DMS 273 (cell line): ENCODE data around the gene LCE3C.
"Not testable (repeated sequence)": the region's sequence is repeated elsewhere in the genome, so short reads cannot be mapped to it uniquely, and the experiment has no call there.

Experiments used
- DNase-seq: peaks from one replicate; lab custom pipeline; 2025; ENCODE audit not compliant: unreplicated experiment; lab: John Stamatoyannopoulos, UW

Gene LCE3C, protein sequence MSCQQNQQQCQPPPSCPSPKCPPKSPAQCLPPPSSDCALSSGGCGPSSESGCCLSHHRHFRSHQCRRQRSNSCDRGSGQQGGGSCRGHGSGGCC

DNA sequence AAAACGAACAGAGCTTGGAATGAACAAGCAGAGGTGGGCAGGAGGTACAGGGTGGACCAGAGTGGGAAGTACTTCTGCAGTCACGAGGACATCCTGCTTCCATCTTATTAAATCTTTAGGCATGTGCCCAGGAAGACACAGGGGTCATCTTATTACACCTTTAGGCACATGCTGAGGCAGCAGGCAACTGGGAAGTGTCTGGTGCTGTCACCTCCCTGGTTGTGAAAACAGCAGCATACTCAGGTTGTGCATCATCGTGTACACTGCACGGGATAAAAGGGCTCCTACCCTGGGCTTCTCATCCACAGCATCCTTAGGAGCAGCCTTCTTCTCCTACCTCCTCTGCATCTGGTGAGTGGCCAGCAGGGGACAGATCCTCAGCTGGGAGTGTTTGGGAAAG is at the start of gene LCE3C:
Gene LCE3C (plus strand): TSS at position 301 of the 400 bp plus-strand sequence. CDS start 498 bp downstream, outside the sequence.
- no peak for DNase-seq

DNA sequence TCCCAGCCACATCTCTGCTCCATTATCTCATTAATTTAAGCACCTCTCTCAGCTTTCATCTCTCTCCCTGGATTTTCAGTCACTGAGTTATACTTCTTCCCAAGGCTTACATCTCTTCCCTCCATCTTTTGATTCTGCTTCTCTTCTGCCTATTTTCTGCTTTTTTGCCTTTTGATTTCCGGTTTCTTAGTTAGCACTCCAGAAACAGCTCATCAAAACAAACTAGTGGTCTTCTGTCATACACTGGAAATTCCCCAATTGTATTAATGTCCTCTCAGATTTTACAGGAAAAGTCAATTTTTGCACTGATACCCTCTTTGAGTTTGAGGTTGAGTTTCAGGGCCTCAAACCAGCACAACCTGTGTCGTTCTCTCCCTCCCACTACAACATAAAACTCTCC is 34.9 kb upstream of the LCE3C start:
- DNase-seq: no peak

- no peak for DNase-seq
Observed at GRCh38 chr1:152565535-152566215, 34.4 kb upstream of the LCE3C start.

DNA sequence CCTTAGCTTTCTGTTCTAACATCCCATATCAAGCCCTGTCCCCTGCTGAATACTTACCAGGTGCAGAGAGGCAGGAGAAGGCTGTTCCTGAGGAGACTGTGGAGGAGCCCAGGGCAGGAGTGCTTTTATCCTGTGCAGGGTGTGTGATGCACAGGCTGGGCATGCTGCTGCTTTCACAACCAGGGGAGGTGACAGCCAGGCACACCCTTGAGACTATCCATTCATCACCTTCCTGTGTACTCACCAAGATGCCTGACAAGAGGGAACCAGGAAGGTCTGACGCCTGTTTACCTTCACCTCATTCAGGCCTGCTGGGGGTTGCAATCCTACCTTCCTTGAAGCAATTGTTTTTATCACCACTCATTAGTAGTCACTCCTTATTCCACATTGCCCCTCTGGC is 33.4 kb upstream of the LCE3C start, which contains the start of gene LCE3E:
Gene LCE3E (minus strand): TSS at position 100 of the 400 bp plus-strand sequence. CDS start 572 bp downstream, outside the sequence.
- DNase-seq: no peak

- no peak for DNase-seq
Observed at GRCh38 chr1:152577168-152577567, 22.9 kb upstream of the LCE3C start.

DNA sequence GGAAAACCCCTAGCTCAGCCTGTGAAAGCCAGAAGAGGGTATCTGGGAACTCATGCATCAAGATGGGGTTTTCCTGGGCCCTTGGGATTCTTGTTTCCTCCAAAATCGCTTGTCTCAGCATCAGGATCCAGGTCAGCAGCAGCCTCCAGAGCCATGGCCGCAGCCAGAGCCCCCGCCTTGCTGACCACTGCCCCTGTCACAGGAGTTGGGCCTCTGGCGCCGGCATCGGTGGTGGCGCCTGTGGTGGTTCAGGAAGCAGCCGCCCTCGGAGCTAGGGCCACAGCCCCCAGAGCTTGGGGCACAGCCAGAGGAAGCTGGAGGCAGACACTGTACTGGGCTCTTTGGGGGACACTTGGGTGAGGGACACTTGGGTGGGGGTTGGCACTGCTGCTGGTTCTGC is 20.5 kb upstream of the LCE3C start:
- not testable (repeated sequence) for DNase-seq

DNA sequence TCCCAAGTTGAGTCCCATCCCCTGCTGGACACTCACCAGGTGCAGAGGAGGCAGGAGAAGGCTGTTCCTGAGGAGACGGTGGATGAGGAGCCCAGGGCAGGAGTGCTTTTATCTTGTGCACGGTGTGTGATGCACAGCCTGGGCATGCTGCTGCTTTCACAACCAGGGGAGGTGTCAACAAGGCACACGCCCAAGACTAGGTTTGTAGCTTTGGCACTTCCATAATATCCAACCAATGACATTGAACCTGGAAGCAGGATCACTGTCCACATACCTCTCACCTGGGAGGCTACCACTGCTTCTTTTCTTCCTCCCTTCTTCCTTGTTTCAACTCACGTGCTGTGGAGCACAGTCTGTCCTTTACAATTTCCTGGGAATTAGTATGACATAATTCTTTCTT is 19.6 kb upstream of the LCE3C start, which contains the start of gene LCE3D:
Gene LCE3D (minus strand): TSS at position 84 of the 400 bp plus-strand sequence. CDS start 580 bp downstream, outside the sequence.
- DNase-seq: no peak

DNA sequence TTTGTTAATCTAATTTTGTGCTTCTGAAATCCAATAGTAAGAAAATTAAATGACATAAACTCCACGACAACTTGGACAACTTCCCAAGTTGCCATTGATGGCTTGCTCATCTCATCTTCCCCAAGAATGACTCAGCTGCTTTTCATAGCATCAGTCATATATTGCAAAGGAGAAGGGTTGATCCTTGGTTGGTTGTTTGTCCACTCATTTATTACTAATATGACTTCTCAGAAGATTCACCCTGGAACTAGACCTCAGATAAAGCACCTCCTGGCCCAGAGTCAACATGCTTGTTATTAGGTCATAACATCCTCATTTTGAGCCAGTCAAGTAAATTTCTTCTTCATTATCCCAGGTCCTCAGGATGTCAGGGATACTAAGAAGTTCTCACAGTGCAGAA is 17.4 kb upstream of the LCE3C start:
- DNase-seq: no peak

GRCh38 chr1:152585586-152585985 is 14.4 kb upstream of the LCE3C start:
- DNase-seq: no peak

- no peak for DNase-seq
Observed at GRCh38 chr1:152596986-152597385, 3.0 kb upstream of the LCE3C start.

- no peak for DNase-seq
Observed at GRCh38 chr1:152613511-152613910, 13.5 kb downstream of the LCE3C start, which contains the start of gene LCE3B. Gene LCE3B (plus strand): TSS chr1:152613811. CDS start chr1:152613811, 0 bp downstream.

- no peak for DNase-seq
Observed at GRCh38 chr1:152621993-152622392, 22.0 kb downstream of the LCE3C start.

- DNase-seq: no peak
Observed at GRCh38 chr1:152622803-152623202, 22.8 kb downstream of the LCE3C start, which contains the start of gene LCE3A. Gene LCE3A (minus strand): TSS chr1:152623103. CDS start chr1:152623103, 0 bp downstream.

GRCh38 chr1:152623203-152623844 is 23.3 kb downstream of the LCE3C start:
- DNase-seq: peak; percentile 43

- DNase-seq: no peak
Observed at GRCh38 chr1:152626744-152627143, 26.7 kb downstream of the LCE3C start.

GRCh38 chr1:152630596-152630995 is 30.6 kb downstream of the LCE3C start:
- no peak for DNase-seq

DNA sequence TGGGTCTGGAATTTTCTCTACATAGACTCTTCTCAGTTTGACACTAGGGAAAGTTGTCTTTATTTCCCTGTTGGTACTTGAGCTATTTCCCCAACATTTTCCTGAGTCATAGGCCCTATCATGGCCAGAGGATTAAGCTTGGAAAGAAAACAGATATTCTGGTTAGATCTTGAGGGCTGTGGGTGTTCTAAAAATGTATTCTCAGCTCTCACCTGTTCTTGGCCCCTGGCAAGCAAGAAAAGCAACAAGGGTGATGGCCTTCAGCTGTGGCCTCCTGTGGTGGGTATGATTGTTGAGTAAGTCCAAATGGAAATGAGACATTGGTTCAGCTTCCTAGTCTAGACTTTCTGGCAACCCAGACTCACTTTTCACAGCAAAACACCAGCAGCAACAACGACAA is 40.3 kb downstream of the LCE3C start:
- DNase-seq: no peak

DNA sequence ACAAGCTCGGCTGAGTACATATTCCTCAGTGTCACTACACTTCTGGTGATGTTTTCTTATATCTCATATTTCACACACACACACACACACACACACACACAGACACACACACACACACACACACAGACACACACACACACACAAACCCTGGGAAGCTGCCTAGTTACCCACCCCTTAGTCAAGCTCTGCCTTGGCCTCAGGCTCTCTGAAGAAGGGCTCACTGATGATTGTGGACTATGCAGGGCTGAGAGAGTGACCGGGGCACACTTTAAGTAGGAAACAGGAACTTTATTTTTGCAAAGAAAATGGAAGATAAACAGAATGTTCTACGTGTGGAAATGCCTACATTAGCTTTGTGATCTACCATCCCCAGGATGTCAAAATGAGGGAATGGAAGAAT is 43.9 kb downstream of the LCE3C start:
- no peak for DNase-seq

GRCh38 chr1:152645146-152645545 is 45.1 kb downstream of the LCE3C start:
- DNase-seq: no peak

DNA sequence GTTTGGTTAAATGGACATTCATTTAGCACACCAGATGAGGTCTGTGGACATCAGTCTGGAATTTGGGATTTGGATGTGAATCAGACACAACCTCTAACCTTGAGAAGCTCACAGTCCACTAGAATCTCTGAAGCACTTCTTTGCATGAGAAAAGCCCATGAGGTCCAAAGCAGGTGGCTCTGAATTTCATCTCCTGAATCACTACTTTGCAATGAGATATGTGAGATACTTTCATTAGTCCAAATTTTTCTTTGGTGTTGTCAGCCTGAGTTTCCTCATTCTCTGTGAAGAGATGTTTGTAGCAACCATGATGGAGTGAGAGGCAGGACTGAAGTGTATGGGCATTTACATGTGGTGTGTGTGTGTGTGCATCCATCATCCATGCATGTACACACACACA is 46.6 kb downstream of the LCE3C start:
- no peak for DNase-seq
